HEK293 (cell line): ENCODE data around the gene PLOD2.

Experiments
- CTCF ChIA-PET: fragments of 350-600 bp; formaldehyde crosslinking; extraction: SDS; loops from one replicate; lab custom pipeline; 2021; ENCODE audit warnings: antibody characterized with exemption; lab: Yijun Ruan, JAX
- POLR2A ChIA-PET: fragments of 300-600 bp; formaldehyde crosslinking; extraction: SDS; loops from one replicate; lab custom pipeline; 2020; ENCODE audit warnings: antibody characterized with exemption, inconsistent platforms; lab: Yijun Ruan, JAX
- H3K27ac ChIP-seq: fragments of 200-500 bp; sonication (Bioruptor generic); 2 replicates; pipeline ENCODE4 v1.5.1; 2014; ENCODE audit warnings: low read depth, low read length, control low read depth, inconsistent platforms; ENCODE audit errors: extremely low read depth
- H3K36me3 ChIP-seq, 2 experiments: fragments of 200-500 bp in 1 of 2; sonication (Bioruptor generic) in 1 of 2; 1 replicate in 1 of 2; 2 replicates in 1 of 2; pipeline ENCODE4 v1.5.1; 2014 to 2017; ENCODE audit warnings: inconsistent platforms in 2 of 2, low read length in 2 of 2; ENCODE audit not compliant: control insufficient read depth in 2 of 2, insufficient read depth in 1 of 2
- H3K4me1 ChIP-seq: fragments of 200-500 bp; sonication (Bioruptor generic); 2 replicates; pipeline ENCODE4 v1.5.1; 2014; ENCODE audit warnings: mild to moderate bottlenecking, low read length, inconsistent platforms; ENCODE audit not compliant: control insufficient read depth, insufficient read depth
- H3K4me3 ChIP-seq: 2 replicates; pipeline ENCODE4 v1.5.1; 2011; ENCODE audit warnings: low read depth, mild to moderate bottlenecking, control low read depth, low read length, moderate library complexity
- H3K9me3 ChIP-seq: fragments of 200-500 bp; sonication (Bioruptor generic); 2 replicates; pipeline ENCODE4 v1.5.1; 2014; ENCODE audit warnings: low read depth, low read length, inconsistent platforms; ENCODE audit not compliant: control insufficient read depth, insufficient read depth
- ELK4 ChIP-seq: IDR thresholded peaks from 2 replicates; pipeline ENCODE4 v1.6.1; 2011; ENCODE audit warnings: mild to moderate bottlenecking, low read depth, low read length, borderline replicate concordance
- GLIS1 ChIP-seq: fragments of 450-650 bp; formaldehyde crosslinking; IDR thresholded peaks from 2 replicates; pipeline ENCODE4 v1.5.1; 2016; ENCODE audit warnings: missing biosample characterization, missing genetic modification characterization
- KLF7 ChIP-seq: fragments of 450-650 bp; formaldehyde crosslinking; IDR thresholded peaks from 2 replicates; pipeline ENCODE4 v1.5.1; 2016; ENCODE audit warnings: missing biosample characterization, missing genetic modification characterization, borderline replicate concordance
- OSR2 ChIP-seq: fragments of 450-650 bp; formaldehyde crosslinking; IDR thresholded peaks from 2 replicates; pipeline ENCODE4 v1.5.1; 2016; ENCODE audit warnings: missing biosample characterization, missing genetic modification characterization
- TCF7L2 ChIP-seq: IDR thresholded peaks from 2 replicates; pipeline ENCODE4 v1.6.1; 2011; ENCODE audit warnings: low read depth, mild to moderate bottlenecking, inconsistent platforms, low read length, moderate library complexity, borderline replicate concordance
- TSHZ1 ChIP-seq: fragments of 450-650 bp; formaldehyde crosslinking; IDR thresholded peaks from 2 replicates; pipeline ENCODE4 v1.5.1; 2016; ENCODE audit warnings: missing biosample characterization, missing genetic modification characterization, borderline replicate concordance
- WT1 ChIP-seq: fragments of 450-650 bp; formaldehyde crosslinking; IDR thresholded peaks from 2 replicates; pipeline ENCODE4 v1.5.1; 2016; ENCODE audit warnings: missing biosample characterization, missing genetic modification characterization
- ZBTB17 ChIP-seq: fragments of 450-650 bp; formaldehyde crosslinking; IDR thresholded peaks from 2 replicates; pipeline ENCODE4 v1.5.1; 2016; ENCODE audit warnings: missing biosample characterization, missing genetic modification characterization
- ZBTB8A ChIP-seq: fragments of 450-650 bp; formaldehyde crosslinking; IDR thresholded peaks from 2 replicates; pipeline ENCODE4 v1.5.1; 2016; ENCODE audit warnings: missing biosample characterization, missing genetic modification characterization
- ZEB2 ChIP-seq: fragments of 450-650 bp; formaldehyde crosslinking; IDR thresholded peaks from 2 replicates; pipeline ENCODE4 v1.5.1; 2016; ENCODE audit warnings: missing biosample characterization, missing genetic modification characterization
- ZNF140 ChIP-seq: fragments of 450-650 bp; formaldehyde crosslinking; IDR thresholded peaks from 2 replicates; pipeline ENCODE4 v1.5.1; 2016; ENCODE audit warnings: missing biosample characterization, missing genetic modification characterization
- ZNF184 ChIP-seq: fragments of 450-650 bp; IDR thresholded peaks from 2 replicates; pipeline ENCODE4 v1.5.1; 2018; ENCODE audit warnings: missing biosample characterization, mild to moderate bottlenecking, missing genetic modification characterization
- ZNF23 ChIP-seq: fragments of 450-650 bp; formaldehyde crosslinking; IDR thresholded peaks from 2 replicates; pipeline ENCODE4 v1.5.1; 2016; ENCODE audit warnings: missing biosample characterization, missing genetic modification characterization, borderline replicate concordance
- ZNF239 ChIP-seq: fragments of 450-650 bp; formaldehyde crosslinking; IDR thresholded peaks from 2 replicates; pipeline ENCODE4 v1.5.1; 2016; ENCODE audit warnings: missing biosample characterization, missing genetic modification characterization
- ZNF24 ChIP-seq: fragments of 450-650 bp; formaldehyde crosslinking; IDR thresholded peaks from 2 replicates; pipeline ENCODE4 v1.5.1; 2016; ENCODE audit warnings: missing biosample characterization, missing genetic modification characterization
- ZNF354C ChIP-seq: fragments of 450-650 bp; formaldehyde crosslinking; IDR thresholded peaks from 2 replicates; pipeline ENCODE4 v1.5.1; 2016; ENCODE audit warnings: missing biosample characterization, missing genetic modification characterization, low read depth, borderline replicate concordance
- ZNF404 ChIP-seq: fragments of 450-650 bp; formaldehyde crosslinking; IDR thresholded peaks from 2 replicates; pipeline ENCODE4 v1.5.1; 2017; ENCODE audit warnings: missing biosample characterization, missing genetic modification characterization
- ZNF488 ChIP-seq: fragments of 450-650 bp; formaldehyde crosslinking; IDR thresholded peaks from 2 replicates; pipeline ENCODE4 v1.5.1; 2016; ENCODE audit warnings: missing biosample characterization, missing genetic modification characterization
- ZNF544 ChIP-seq: fragments of 450-650 bp; formaldehyde crosslinking; IDR thresholded peaks from 2 replicates; pipeline ENCODE4 v1.5.0; 2017; ENCODE audit warnings: missing biosample characterization, missing genetic modification characterization
- ZNF600 ChIP-seq: fragments of 450-650 bp; formaldehyde crosslinking; IDR thresholded peaks from 2 replicates; pipeline ENCODE4 v1.5.1; 2016; ENCODE audit warnings: missing biosample characterization, missing genetic modification characterization
- ZNF624 ChIP-seq: fragments of 450-650 bp; formaldehyde crosslinking; IDR thresholded peaks from 2 replicates; pipeline ENCODE4 v1.5.1; 2017; ENCODE audit warnings: missing biosample characterization, missing genetic modification characterization
- ZNF664 ChIP-seq: fragments of 450-650 bp; formaldehyde crosslinking; IDR thresholded peaks from 2 replicates; pipeline ENCODE4 v1.5.1; 2016; ENCODE audit warnings: missing biosample characterization, missing genetic modification characterization
- ZNF777 ChIP-seq: fragments of 450-650 bp; formaldehyde crosslinking; IDR thresholded peaks from 2 replicates; pipeline ENCODE4 v1.5.1; 2017; ENCODE audit warnings: missing biosample characterization, missing genetic modification characterization, borderline replicate concordance
- ZNF791 ChIP-seq: fragments of 450-650 bp; formaldehyde crosslinking; IDR thresholded peaks from 2 replicates; pipeline ENCODE4 v1.5.1; 2016; ENCODE audit warnings: missing biosample characterization, missing genetic modification characterization
- TF ChIP-seq, protein P1 (sequence below): fragments of 450-650 bp; formaldehyde crosslinking; IDR thresholded peaks from 2 replicates; pipeline ENCODE4 v1.5.1; 2017; ENCODE audit warnings: missing biosample characterization, missing genetic modification characterization

Gene PLOD2

DNA sequence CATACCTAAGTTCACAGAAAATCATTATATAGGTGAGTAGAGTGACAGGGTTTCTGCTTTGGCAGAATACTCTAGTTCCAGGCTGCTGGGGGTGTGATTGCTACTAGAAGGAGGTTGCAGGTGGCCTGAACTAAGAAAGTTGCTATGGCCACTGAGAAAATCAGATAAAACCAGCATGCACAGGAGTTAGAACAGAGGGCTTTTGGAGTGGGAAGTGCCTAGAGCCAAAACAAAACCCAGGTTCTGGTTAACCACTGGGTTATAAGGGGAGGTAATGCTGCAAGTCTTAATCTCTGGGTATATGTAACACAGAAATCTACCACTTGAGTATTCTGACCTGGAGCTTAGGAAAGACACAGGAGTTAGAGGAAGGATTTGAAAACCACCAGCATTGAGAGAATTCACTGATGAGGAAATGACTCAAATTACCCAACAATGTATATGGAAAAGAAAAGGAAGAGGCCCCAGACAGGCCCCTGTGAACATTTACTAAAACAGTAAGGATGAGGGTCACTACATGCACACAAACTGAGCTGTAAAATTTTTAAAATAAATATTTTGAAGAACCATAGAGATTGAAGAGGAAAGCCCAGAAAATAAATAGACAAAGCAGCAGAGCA, 60.0 kb downstream of the PLOD2 start:
- H3K27ac ChIP-seq = no peak overlapping the region
- TF ChIP-seq ZNF544 = no peak
- no peak for TF ChIP-seq ZNF140 (tag by site-specific recombination)
- CTCF ChIA-PET = no interaction called here
- H3K4me1 ChIP-seq = no peaks in the 10 kb centered on the region
- no peak overlapping the region for H3K4me3 ChIP-seq
- POLR2A ChIA-PET = no interaction called here
- H3K9me3 ChIP-seq = no peaks in the 10 kb centered on the region
- peaks cover 0 to 35% of the 10 kb centered on the region in 2 experiments; a peak in 2 of 3 replicates for H3K36me3 ChIP-seq

- H3K36me3 ChIP-seq = peaks cover 0 to 28% of the 10 kb centered on the region in 2 experiments; a peak in 2 of 3 replicates
- CTCF ChIA-PET = no interaction called here
These were observed 60.8 kb downstream of the PLOD2 start for GRCh38 chr3:146100180-146100579.

DNA sequence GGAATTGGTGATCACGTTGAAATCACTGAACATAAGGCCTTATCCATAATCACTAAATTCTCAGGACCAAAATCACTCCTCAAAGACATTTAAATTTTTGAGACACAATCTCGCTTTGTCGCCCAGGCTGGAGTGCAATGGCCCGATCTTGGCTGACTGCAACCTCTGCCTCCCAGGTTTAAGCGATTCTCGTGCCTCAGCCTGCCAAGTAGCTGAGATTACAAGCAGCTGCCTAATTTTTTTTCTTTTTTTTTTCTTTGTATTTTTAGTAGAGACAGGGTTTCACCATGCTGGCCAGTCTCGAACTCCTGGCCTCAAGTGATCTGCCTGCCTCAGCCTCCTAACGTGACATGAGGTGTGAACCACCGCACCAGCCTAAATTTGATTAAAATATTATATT, 61.7 kb downstream of the PLOD2 start:
- peaks cover 0 to 27% of the 10 kb centered on the region in 2 experiments; a peak in 2 of 3 replicates for H3K36me3 ChIP-seq
- ChIA-PET POLR2A (no interaction called here), CTCF (interaction anchor here (1.1 kb wide), 1 partner anchor 61 kb away, joined by 3 read pairs; no protein-coding TSS in a partner anchor)
- no peak overlapping the region for H3K4me3 ChIP-seq
- no peak for TF ChIP-seq ZBTB8A (tag by site-specific recombination)
- no peak for TF ChIP-seq TSHZ1 (tag by site-specific recombination)
- no peak for TF ChIP-seq ZNF354C (tag by site-specific recombination)
- TF ChIP-seq WT1 (tag by site-specific recombination) = no peak
- TF ChIP-seq KLF7 = no peak
- no peak for TF ChIP-seq ELK4
- TF ChIP-seq ZNF600 (tag by site-specific recombination) = no peak
- no peak for TF ChIP-seq ZNF664 (tag by site-specific recombination)
- TF ChIP-seq OSR2 (tag by site-specific recombination) = no peak
- no peak for TF ChIP-seq ZNF777 (tag by site-specific recombination)
- TF ChIP-seq ZNF624 (tag by site-specific recombination) = no peak
- no peak for TF ChIP-seq ZNF23 (tag by site-specific recombination)
- no peak for TF ChIP-seq ZNF488 (tag by site-specific recombination)
- TF ChIP-seq ZNF791 (tag by site-specific recombination) = no peak
- no peak for TF ChIP-seq ZNF184 (tag by site-specific recombination)
- no peaks in the 10 kb centered on the region for H3K4me1 ChIP-seq
- no peak overlapping the region for H3K27ac ChIP-seq
- no peaks in the 10 kb centered on the region for H3K9me3 ChIP-seq

More at GRCh38 chr3:146100180-146100579, 60.8 kb downstream of the PLOD2 start:
- H3K9me3 ChIP-seq = no peaks in the 10 kb centered on the region
- POLR2A ChIA-PET = interaction anchor here (0.7 kb wide), 1 partner anchor 269 kb away, joined by 7 read pairs; no protein-coding TSS in a partner anchor
- H3K4me3 ChIP-seq = no peak overlapping the region
- no peaks in the 10 kb centered on the region for H3K4me1 ChIP-seq
- TF ChIP-seq WT1 (tag by site-specific recombination) (no peak), GLIS1 (tag by site-specific recombination) (no peak), ZEB2 (tag by site-specific recombination) (no peak), ZNF239 (tag by site-specific recombination) (no peak), ZNF404 (tag by site-specific recombination) (no peak), ZBTB17 (no peak), ZNF600 (tag by site-specific recombination) (no peak), TCF7L2 (no peak), ZNF24 (no peak)
- TF ChIP-seq, protein P1, sequence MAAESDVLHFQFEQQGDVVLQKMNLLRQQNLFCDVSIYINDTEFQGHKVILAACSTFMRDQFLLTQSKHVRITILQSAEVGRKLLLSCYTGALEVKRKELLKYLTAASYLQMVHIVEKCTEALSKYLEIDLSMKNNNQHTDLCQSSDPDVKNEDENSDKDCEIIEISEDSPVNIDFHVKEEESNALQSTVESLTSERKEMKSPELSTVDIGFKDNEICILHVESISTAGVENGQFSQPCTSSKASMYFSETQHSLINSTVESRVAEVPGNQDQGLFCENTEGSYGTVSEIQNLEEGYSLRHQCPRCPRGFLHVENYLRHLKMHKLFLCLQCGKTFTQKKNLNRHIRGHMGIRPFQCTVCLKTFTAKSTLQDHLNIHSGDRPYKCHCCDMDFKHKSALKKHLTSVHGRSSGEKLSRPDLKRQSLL (tag by site-specific recombination) = no peak
- no peak overlapping the region for H3K27ac ChIP-seq
